Measurements from ENCODE around the gene LRCOL1.

LRCOL1 gene

DNA sequence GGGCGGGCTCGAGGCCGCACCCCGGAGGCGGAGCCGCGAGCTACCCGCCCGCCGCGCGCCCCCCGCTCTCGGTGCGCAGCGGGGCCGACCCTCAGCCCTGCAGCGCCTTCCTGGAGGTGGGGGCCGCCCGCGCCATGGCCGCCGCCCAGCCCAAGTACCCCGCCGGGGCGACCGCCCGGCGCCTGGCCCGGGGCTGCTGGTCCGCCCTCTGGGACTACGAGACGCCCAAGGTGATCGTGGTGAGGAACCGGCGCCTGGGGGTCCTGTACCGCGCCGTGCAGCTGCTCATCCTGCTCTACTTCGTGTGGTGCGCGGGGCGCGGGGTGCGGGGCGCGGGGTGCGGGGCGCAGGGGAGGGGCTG, 8.3 kb upstream of the LRCOL1 start, which contains the start of gene P2RX2:
Gene P2RX2, plus strand, starts transcription at position 94 of the 361 bp plus-strand sequence. Its CDS starts 41 bp downstream, at position 135.
- no peak for DNase-seq

DNA sequence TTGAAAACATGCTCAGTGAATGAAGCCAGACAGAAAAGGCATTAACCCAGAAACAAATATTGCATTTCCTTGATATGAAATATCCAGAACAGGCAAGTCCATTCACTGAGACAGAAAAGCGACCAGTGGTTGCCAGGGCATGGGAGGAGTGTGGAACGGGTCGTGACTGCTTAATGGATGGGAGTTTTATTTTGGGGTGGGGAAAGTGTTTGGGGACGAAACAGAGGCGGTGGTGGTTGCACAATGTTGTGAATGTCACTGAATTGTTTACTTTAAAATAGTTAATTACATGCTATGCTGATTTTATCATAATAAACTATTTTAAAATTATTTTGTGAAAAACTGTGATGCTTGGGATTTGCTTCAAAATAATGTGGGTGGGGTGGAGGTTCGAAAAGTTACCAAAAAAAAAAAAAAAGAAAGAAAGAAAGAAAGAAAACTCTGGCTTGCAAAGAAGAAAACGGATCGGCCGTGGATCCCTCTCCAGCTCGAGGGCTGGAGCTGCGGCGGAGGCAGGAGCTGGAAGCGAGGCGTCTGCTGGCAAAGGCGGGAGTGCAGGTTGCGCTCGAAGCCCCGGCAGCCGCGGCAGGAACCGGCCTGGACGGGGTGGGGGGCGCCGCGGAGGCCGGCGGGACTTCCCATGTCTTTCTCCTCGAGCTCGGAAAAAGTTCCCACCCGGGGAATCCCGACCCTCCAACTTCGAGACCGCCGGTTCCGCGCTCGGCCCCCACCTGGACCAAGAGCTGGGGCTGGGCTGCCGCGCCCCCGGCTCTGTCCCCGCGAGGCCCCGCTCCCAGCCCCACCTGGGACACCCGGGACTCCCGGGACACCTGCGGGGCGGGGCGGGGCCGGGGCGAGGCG, 7.7 kb upstream of the LRCOL1 start:
- DNase-seq: no peak

DNA sequence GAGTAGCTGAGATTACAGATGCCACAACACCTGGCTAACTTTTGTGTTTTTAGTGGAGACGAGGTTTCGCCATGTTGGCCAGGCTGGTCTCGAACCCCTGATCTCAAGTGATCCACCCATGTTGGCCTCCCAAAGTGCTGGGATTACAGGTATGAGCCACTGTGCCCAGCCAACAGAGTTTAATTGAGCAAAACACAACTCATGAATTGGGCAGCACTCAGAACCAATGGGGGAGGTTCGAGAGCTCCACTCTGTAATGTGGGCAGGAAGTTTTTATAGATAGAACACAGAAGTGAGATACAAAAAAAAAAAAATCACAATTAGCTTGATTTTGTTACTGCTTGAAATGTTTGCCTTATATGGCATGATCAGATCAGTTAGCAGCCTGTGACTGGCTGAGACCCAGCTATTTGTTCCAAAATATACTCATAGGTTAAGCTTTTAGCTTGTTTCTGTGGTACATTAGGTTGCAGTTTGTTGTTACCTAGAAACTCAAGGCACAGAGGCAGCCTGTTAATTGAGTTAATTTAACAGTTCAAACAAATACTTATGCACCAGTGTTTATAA, 6.8 kb upstream of the LRCOL1 start:
- no peak for DNase-seq

DNA sequence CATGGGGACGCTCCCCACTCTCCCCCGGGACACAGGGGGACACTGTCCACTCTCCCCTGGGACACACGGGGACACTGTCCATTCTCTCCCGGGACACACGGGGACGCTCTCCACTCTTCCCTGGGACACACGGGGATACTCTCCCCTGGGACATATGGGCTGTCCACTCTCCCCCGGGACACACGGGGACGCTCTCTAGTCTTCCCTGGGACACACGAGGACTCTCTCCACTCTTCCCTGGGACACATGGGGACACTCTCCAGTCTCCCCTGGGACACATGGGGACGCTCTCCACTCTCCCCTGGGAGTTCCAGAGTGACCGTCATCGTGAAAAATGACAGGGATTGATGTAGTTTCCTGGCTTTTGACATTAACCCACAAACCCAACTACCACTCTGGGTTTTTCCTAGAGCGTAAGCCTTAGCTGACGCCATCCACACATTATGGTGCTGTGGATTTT, 5.2 kb upstream of the LRCOL1 start:
- no peak for DNase-seq

DNA sequence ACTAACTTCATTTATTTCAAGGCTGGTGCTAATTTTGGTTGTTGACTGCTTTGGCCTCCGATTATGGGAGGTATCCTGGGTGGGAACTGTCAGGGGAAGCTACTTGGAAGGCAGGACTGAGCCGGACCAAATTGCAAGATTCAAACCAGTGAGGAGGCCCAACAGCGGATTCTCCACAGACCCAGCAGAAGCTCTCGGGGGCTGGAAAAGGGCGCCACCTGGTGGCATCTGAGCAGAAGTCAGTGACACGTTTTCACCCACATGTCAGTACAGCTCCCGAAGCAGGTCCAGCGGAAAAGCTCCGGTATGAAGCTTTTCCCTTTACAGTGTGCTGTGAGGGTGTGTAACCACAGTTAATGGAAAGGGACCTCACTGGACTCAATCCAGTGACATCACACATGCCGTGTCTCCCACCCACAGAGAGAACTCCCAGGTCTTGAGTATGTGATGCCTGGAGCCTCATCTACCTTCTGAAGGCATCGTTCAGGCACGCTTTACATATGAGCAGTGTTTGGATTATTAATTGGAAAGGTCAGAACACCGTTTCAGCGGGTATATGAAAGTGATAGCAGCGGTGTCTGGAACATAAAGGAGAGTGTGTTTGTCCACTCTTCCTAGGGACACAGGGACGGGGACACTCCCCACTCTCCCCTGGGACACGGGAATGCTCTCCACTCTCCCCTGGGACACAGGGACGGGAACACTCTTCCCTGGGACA, 4.6 kb upstream of the LRCOL1 start:
- DNase-seq: no peak

DNA sequence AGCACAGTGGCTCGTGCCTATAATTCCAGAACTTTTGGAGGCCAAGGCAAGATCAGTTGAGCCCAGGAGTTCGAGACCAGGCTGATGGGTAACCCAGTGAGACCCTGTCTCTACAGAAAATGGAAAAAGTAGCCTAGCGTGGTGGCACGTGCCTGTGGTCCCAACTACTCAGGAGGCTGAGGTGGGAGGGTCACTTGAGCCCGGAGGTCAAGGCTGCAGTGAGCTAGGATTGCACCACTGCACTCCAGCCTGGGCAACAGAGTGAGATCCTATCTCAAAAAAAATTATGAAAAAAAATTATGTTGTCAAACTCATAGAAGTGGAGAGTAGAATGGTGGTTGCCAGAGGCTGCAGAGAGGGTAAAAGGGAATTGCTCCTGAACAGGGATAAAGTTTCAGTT, 3.6 kb upstream of the LRCOL1 start:
- DNase-seq: no peak

DNA sequence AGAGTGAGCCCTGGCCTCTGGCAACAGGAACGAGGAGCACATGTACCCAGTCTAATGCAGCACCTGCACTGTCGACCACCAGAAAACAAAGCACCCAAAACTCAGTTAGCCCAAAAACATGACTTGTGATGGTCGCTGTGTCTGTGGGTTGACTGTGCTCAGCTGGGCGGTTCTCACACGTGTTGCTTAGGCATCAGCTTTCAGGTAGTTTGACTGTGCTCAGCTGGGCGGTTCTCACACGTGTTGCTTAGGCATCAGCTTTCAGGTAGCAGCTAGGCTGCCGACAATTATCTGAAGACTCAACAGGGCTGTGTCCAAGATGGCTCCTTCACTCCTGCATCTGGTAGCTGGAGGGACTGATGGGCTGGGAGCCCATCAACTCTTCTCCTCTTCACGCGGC, 1.2 kb upstream of the LRCOL1 start:
- no peak for DNase-seq

DNA sequence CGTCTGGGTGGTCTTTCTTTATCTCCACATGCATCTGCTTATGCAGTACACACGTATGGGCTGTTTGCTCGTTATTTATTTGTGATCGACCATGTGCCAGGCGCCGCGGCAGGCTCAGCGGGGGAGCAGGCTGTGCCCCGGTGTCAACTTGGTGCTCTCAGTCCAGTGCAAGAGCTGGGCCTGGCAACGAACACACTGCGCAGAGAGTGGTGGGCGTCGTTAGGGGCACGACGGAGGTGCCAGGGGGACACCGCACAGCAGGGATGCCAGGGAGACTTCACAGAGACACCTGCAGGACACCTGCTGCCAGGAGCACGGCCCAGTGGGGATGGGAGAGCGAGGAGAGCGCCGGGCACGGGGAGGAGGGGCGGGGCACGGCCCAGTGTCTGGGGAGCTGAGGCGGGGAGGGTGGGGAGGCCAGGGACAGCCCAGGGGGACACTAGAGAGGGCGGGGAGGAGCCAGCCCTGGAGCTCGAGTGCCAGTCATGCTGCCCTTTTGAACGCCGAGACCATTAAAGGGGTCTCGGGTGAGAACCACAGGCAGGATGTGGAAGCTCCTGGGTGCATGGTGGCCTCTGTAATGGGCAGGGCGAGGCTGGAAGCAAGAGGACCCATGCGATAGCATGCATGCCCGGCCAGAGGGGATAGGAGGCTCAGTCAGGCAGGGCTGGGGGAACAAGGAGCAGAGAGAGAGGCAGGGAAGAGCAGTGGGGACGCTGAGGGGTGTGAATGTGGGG, 652 bp upstream of the LRCOL1 start:
- no peak for DNase-seq

DNA sequence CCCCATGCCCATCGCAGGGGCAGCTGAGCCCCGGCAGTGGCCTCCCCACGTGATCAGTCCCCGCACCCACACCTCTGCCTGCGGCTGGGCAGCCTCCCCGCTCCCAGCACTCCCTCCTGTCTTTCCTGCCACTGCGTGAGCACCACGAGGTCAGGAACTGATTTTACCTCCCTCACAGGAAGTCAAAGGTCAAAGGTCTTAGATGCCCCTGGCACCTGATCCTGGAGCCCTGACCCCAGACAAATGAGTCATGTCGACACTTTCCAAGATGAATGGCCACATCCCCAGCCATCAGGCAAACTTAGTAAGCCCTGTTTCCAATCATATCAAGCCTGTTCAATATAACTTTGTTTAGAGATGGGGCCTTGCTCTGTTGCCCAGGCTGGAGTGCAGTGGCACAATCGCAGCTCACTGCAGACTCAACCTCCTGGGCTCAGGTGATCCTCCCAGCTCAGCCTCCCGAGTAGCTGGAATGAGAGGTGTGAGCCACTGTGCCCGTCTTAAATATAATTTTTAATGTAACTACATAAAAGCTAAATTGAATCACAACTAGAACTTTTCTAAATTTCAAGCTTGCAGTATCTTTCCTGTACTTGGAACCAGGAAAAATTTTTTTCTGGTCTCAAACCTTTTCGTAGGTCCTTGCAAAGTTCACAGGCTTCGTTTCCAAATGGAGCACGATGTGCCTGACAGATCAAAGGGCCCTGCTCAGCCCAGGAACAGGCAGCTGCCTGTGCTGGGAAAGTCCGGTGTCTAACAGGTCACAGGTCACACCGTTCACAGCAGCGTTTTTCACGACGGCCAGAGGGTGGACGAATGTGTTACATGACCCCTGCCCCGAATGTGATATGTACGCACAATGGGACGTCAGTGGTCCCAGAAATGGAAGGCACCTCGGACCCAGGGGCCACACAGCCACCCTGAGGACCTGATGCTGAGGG, 1.9 kb downstream of the LRCOL1 start:
- no peak for DNase-seq

DNA sequence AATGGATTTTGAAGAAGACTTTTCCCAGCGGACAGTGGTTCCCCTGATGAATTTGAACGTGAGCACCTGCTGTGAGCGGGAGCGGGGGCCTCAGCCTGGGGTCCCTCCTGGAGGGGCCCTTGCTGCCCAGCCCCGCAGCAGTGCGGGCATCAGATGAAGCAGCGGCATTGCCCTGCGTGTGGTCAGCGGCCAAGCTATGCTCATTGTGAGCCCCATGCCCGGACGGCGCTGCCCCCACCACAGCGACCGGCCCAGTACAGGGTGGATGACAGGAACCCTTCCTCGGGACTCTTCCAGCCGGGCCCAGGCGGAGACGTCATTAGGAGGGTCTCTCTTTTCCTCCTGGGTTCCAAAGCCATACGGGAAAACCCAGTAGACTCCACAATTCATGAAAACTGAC, 3.5 kb downstream of the LRCOL1 start:
- DNase-seq: no peak

DNA sequence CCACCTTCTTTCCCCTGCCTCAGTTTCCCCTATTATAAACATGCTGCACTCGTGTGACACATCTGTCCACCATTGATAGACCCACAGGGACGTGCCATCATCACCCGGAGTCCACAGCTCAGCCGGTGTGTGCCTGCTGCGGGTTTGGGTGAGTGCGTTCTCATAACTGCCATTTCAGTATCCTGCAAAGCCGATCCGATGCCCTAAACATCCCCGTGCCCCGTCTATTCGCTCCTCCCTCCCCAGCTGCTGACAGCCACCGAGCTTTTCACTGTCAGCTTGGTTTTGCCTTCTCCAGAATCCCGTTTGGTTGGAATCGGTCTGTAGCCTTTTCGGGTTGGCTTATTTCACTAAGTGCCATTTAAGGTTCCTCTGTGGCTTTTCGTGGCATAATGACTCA, 3.9 kb downstream of the LRCOL1 start:
- no peak for DNase-seq

DNA sequence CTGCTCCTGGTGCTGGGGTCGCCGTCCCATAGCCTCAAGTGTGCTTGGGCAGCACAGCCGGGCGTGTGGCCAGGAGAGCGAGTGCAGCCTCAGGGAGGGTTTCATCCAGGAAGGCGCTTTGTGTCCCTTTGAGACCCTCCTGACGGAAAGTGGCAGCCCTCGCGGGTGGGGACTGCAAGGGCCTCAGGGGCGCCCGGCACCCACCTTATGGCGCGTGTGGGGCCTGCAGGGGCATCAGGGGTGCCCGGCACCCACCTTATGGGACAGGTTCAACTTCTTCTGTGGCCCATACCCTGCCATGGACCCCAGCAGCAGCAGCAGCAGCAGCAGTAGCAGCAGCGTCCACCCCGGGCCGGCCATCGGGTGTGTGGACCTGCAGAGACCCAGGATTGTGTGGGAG, 4.5 kb downstream of the LRCOL1 start:
- DNase-seq: no peak

DNA sequence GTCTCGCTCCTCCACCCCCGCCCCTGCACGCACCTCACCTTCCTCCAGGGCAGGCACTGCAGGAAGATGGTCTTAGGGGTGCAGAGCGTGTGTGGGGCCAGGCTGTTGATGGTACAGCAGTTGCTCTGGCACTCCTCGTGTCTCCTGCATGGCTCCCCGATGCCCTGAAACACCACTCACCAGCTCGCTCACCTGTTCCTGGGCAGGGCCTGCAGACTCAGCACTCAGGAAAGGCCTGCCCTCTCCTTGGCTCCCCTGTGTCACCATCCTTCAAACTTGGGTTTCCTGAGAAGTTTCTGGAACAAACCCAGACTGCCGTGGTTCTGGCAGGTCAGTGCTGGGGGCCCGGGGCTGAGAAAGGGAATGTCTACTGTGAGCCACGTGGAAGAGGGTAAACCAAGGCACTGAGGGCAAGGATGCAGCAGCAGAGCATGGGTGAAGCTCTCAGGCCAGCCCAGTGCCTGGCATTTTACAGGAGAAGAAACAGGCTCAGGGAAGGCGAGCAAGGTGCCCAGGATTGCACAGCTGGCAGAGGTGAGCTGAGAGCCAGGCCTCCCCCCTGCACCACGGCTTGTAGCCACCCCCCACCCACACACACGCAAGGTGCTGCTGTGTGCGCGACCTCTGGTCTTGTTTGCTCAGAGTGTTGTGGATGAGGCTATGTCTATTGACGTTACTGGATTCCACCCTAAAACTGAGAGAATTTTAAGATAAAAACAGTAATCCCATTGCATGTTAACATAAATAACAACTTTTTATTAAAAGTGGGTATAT, 5.5 kb downstream of the LRCOL1 start:
- DNase-seq: no peak

DNA sequence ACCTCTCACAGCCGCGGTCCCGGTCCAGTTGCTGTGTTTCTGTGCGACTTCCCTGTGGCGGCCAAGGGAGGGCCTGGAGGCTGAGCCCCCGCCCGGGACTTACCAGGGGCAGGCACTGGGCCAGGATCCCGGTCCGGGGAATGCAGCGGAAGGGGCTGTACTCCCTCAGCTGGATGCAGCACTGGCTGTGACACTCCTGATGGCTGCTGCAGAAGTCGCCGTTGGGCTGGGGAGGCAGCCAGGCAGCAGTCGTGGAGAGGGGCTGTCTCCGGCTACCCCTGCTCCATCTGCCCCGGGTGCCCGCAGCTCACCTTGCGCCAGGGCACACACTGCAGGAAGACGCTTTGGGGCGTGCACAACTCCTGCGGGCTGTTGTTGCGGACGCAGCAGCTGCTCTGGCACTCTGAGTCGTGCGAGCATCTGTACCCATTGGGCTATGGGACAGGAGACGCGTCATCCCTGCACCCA, 6.2 kb downstream of the LRCOL1 start:
- no peak for DNase-seq

DNA sequence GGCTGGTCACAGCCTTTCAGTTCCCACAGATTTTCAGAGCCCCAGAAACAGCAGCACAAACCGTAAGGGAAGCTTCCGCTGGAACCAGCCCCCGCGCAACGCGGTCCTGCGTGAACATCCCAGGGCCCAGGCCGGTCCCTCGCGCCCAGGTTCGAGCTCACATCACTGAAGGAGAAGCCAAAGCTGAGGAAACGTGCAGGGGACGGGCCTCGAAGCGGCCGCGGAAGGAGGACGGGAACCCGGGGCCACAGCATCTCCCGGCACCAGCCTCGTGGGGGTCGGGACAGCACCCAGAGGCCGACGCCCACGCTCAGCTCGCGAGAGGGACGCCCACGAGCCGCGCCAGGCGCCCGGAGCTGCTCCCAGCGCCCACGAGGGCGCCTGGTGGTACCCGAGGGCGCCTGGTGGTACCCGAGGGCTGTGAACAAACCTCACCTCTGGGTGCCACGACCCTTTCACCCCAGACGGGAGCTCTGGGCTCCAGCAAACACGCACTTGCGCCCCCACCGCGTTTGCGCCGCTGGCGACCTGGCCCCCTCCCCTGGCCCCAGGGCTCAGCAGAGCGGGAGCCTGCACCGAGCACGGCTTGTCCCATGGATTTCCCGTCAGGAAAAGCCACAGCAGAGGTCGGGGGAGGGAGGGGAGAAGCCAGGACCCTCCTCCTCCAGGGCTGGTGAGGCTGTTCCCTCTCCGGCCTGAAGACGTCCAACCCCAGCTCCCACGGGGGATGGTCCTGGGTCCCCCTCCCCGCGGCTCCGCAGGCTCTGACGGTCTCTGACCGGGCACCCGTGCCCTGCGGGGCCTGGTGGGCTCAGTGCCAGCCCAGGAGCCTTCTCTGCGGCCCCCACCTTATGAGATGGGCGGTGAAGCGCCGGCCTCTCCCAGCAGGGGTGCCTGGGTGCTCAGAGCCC, 6.9 kb downstream of the LRCOL1 start:
- no peak for DNase-seq

DNA sequence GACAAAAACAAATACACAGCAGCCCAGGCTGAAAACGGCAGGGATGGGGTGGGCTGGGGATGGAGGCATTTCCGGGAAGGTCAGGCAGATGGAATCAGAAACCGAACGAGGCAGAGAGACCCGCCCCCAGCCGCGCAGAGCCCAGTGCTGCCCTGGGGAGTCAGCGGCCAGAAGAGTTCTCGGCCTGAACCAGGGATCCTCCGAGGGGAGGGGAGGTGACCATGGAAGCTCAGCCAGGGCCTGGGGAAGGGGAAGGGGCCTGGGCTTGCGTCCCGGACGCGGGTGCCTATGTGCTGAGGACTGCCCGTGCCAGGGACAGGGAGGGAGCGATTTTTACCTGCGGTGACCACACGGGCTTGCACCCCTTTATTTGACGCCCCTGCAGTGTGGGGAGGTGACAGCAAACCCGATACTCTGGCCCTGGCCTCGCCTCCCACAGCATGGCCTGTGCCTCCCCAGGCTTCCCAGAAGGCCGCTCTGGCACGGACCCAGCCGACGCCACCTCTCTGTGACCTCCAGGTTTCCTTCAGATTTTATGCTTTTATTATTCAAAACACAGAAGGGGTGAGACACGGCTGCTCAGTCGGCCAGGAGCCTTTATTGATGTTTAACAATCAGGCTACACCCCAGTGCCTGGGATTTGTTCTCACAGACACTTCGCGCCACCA, 7.7 kb downstream of the LRCOL1 start:
- DNase-seq: no peak

DNA sequence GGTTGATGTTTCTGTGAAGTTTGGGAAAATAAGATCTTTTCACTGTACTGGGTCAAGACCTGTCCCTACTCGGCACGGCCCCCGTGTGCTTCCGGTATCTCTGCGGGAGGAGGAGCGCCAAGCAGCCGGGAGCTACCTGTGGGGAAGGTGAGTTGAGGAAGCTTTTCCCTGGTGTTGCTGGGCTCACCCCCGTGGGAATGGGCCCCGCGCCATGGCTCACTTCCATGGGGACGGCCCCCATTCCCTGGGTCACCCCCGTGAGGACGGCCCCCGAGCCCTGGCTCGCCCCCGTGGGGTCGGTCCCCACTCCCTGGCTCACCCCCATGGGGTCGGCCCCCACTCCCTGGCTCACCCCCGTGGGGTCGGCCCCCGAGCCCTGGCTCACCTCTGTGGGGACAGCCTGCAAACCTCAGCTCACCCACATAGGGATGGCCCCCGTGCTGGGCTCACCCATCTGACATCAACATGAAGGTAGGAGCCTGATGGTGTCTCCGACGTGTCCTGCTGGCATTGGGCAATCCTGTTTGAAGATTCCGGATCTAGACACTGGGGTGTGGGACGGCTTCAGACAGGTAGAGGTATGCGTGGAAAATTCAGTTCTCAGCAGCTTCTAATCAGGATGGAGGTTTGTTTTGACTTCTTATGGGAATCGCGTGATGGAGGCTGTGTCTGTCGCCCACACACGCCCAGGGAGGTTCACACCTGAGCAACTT, 9.1 kb downstream of the LRCOL1 start:
- DNase-seq: no peak
